Measurements from ENCODE around the gene CCDC92. TPM values are rescaled to one million over a fixed set of nuclear protein-coding genes. Genes with fewer than 3 reads are reported as not detected.

The CCDC92 gene
- total and polyA plus RNA-seq, 2 donors (not counting 3 experiments of a cell fraction or from before 2014, with no cell fraction given), result 41.2 to 41.6 TPM

- no peaks in the 10 kb centered on the region for H3K9me3 ChIP-seq (replicated peaks; ENCODE audit: control insufficient read depth, insufficient read depth, low read length)
- POLR2A ChIA-PET, result no interaction called here
- intact Hi-C loops (cut with micrococcal nuclease), result no loop called here
- H3K27ac ChIP-seq (ENCODE audit: insufficient read depth, low read depth, low read length), result no peak overlapping the region
- H3K79me2 ChIP-seq (ENCODE audit: control insufficient read depth, insufficient read depth, low read length), result no peaks in the 10 kb centered on the region
- no peaks in the 10 kb centered on the region for H3K9me1 ChIP-seq (replicated peaks; ENCODE audit: control insufficient read depth, extremely low read depth, insufficient read depth, low read length)
- no peak overlapping the region for H3K4me3 ChIP-seq (replicated peaks in 1 of 3; ENCODE audit: insufficient read depth in 1 of 3, low read depth in 1 of 3, low read length in 3 of 3)
- FAIRE-seq (no peak), DNase-seq (ENCODE audit: low read depth, low spot score) (no peak)
- no peaks in the 10 kb centered on the region for H3K36me3 ChIP-seq (ENCODE audit: control insufficient read depth in 2 of 2, extremely low read depth in 1 of 2, insufficient read depth in 2 of 2, low read length in 2 of 2)
- no TSS peak for BruUV-seq (replicated peaks)
- dilution Hi-C loops (cut with MboI; ENCODE audit: extremely low pct_ligation_motif_present, low sequenced_read_pairs), result no loop called here
- TF ChIP-seq JUN (IDR thresholded peaks at IDR 0.05; ENCODE audit: borderline replicate concordance, insufficient read depth, insufficient read length, low read depth) (no peak), CTCF (IDR thresholded peaks at IDR 0.05; ENCODE audit: extremely low read depth in 1 of 2, insufficient read depth in 1 of 2, low read depth in 1 of 2, low read length in 2 of 2) (no peak), POLR2A (IDR thresholded peaks at IDR 0.05; ENCODE audit: low read depth, low read length) (no peak), EZH2 (IDR thresholded peaks at IDR 0.05; ENCODE audit: borderline replicate concordance, low read depth, low read length, severe bottlenecking) (no peak), GATA2 (IDR thresholded peaks at IDR 0.05; ENCODE audit: insufficient read depth, insufficient read length, low read depth, low read length) (no peak), MYC (IDR thresholded peaks at IDR 0.05; ENCODE audit: low read depth, low read length) (no peak), FOS (IDR thresholded peaks at IDR 0.05; ENCODE audit: borderline replicate concordance, insufficient read depth, low read length) (no peak), POLR2AphosphoS5 (IDR thresholded peaks at IDR 0.05; ENCODE audit: insufficient read depth, low read depth, low read length) (no peak), MAX (IDR thresholded peaks at IDR 0.05; ENCODE audit: insufficient read depth, insufficient read length) (no peak)
- no peak overlapping the region for H3K9ac ChIP-seq (replicated peaks; ENCODE audit: extremely low read depth, insufficient read depth, low read length)
- H3K4me1 ChIP-seq (ENCODE audit: control insufficient read depth, extremely low read depth, insufficient read depth, low read length), result no peaks in the 10 kb centered on the region
- H4K20me1 ChIP-seq (replicated peaks; ENCODE audit: control insufficient read depth, extremely low read depth, insufficient read depth, low read length), result no peaks in the 10 kb centered on the region
- H2AFZ ChIP-seq (ENCODE audit: low read depth, low read length), result no peak overlapping the region
- H3K4me2 ChIP-seq (ENCODE audit: insufficient read depth, low read length), result no peak overlapping the region
- CTCF ChIA-PET, result no interaction called here
- H3K27me3 ChIP-seq (ENCODE audit: control insufficient read depth in 2 of 2, insufficient read depth in 2 of 2, low read length in 2 of 2), result peaks cover 0 to 3% of the 10 kb centered on the region in 2 experiments
Measured at GRCh38 chr12:123886258-123886657, 86.4 kb downstream of the CCDC92 start.

Small RNA genes lying within 50 kb of the gene (small RNA-seq; reads per million reads assigned to genes)
- gene AC068790.4 (ENCODE audit: insufficient read depth, insufficient read length, low read depth, low replicate concordance), result not detected
- gene AC068790.6 (ENCODE audit: insufficient read depth, insufficient read length, low read depth, low replicate concordance), result not detected

Other genes starting within 250 kb of the CCDC92 start
- 0.31 TPM in 1 of 2 replicates, not detected in the other for gene DNAH10, start 210.5 kb downstream of the CCDC92 start, total RNA-seq
- gene DNAH10, start 210.5 kb downstream of the CCDC92 start, polyA plus RNA-seq, result 0.02 and 0.04 TPM in 2 replicates
- gene ZNF664, start 384 bp upstream of the CCDC92 start, total RNA-seq, result 63.3 and 71.3 TPM in 2 replicates
- gene ZNF664, start 384 bp upstream of the CCDC92 start, polyA plus RNA-seq, result 25.5 and 29.8 TPM in 2 replicates